IMR-90 (cell line): Measurements from ENCODE around the gene CDC42BPA. TPM values are rescaled to one million over a fixed set of nuclear protein-coding genes. Genes with fewer than 3 reads are reported as not detected.

Source experiments
- ATAC-seq: fragments of 200-7000 bp; cut with Tn5 transposase; 2 replicates; pipeline ENCODE4 v1.9.1; 2020; ENCODE audit warnings: low read depth, mild to moderate bottlenecking, moderate library complexity
- BruUV-seq: library from RNA; stranded (reverse); fragments of 400-500 nt; replicated peaks from 2 replicates; lab custom pipeline; 2021; lab: Mats Ljungman, UMichigan
- CTCF ChIA-PET: fragments of 300-600 bp; formaldehyde crosslinking; extraction: SDS; loops from one replicate; lab custom pipeline; 2021; ENCODE audit warnings: antibody characterized with exemption; lab: Yijun Ruan, JAX
- POLR2A ChIA-PET: fragments of 300-600 bp; sonication (Branson Sonifier 250); formaldehyde crosslinking; loops from one replicate; lab custom pipeline; 2022; ENCODE audit warnings: antibody characterized with exemption; ENCODE audit not compliant: unreplicated experiment; lab: Charles Lee
- DNase-seq: peaks from one replicate; pipeline ENCODE4 v3.0.0; 2013
- H2AFZ ChIP-seq: replicated peaks from 2 replicates; pipeline ENCODE3; 2013; ENCODE audit warnings: low read length, mild to moderate bottlenecking; ENCODE audit not compliant: poor library complexity
- H2AK5ac ChIP-seq: 2 replicates; pipeline ENCODE4 v1.6.1; 2013; ENCODE audit warnings: low read depth, low read length, inconsistent platforms
- H2AK9ac ChIP-seq: replicated peaks from 2 replicates; pipeline ENCODE3; 2013; ENCODE audit warnings: mild to moderate bottlenecking, low read depth, low read length, moderate library complexity; ENCODE audit not compliant: poor library complexity
- H2BK120ac ChIP-seq: 2 replicates; pipeline ENCODE4 v1.6.1; 2013; ENCODE audit warnings: low read depth, low read length, inconsistent platforms
- H2BK15ac ChIP-seq: 3 replicates; pipeline ENCODE4 v1.6.1; 2013; ENCODE audit warnings: low read depth, low read length, inconsistent platforms
- H2BK20ac ChIP-seq: 2 replicates; pipeline ENCODE4 v1.6.1; 2013; ENCODE audit warnings: low read depth, mild to moderate bottlenecking, inconsistent platforms, low read length, moderate library complexity
- H2BK5ac ChIP-seq: 2 replicates; pipeline ENCODE4 v1.6.1; 2013; ENCODE audit warnings: mild to moderate bottlenecking, low read depth, low read length, inconsistent platforms; ENCODE audit not compliant: poor library complexity, severe bottlenecking
- H3K14ac ChIP-seq: replicated peaks from 2 replicates; pipeline ENCODE4 v1.6.1; 2013; ENCODE audit warnings: low read depth, low read length, inconsistent platforms
- H3K18ac ChIP-seq: 2 replicates; pipeline ENCODE4 v1.6.1; 2013; ENCODE audit warnings: low read depth, low read length, control low read depth
- H3K23ac ChIP-seq: 2 replicates; pipeline ENCODE4 v1.6.1; 2013; ENCODE audit warnings: low read depth, low read length, inconsistent platforms
- H3K27ac ChIP-seq: 2 replicates; pipeline ENCODE4 v1.5.1; 2013; ENCODE audit warnings: mild to moderate bottlenecking, control low read depth, low read length; ENCODE audit not compliant: insufficient read depth
- H3K27me3 ChIP-seq: 2 replicates; pipeline ENCODE4 v1.6.1; 2013; ENCODE audit warnings: low read length; ENCODE audit not compliant: control insufficient read depth, insufficient read depth
- H3K36me3 ChIP-seq: 2 replicates; pipeline ENCODE4 v1.6.1; 2013; ENCODE audit warnings: low read length, mixed read lengths; ENCODE audit not compliant: control insufficient read depth, insufficient read depth
- H3K4ac ChIP-seq: 2 replicates; pipeline ENCODE4 v1.6.1; 2013; ENCODE audit warnings: low read depth, low read length, inconsistent platforms
- H3K4me1 ChIP-seq: 2 replicates; pipeline ENCODE4 v1.6.1; 2013; ENCODE audit warnings: low read length, mixed read lengths; ENCODE audit not compliant: control insufficient read depth, insufficient read depth
- H3K4me2 ChIP-seq: 2 replicates; pipeline ENCODE4 v1.6.1; 2013; ENCODE audit warnings: low read depth, mild to moderate bottlenecking, control low read depth, low read length, moderate library complexity
- H3K4me3 ChIP-seq: 2 replicates; pipeline ENCODE4 v1.5.1; 2013; ENCODE audit warnings: low read depth, mild to moderate bottlenecking, control low read depth, low read length, moderate library complexity; ENCODE audit not compliant: insufficient read depth
- H3K56ac ChIP-seq: 2 replicates; pipeline ENCODE4 v1.6.1; 2013; ENCODE audit warnings: low read length, inconsistent platforms; ENCODE audit not compliant: insufficient read depth; ENCODE audit errors: extremely low read depth
- H3K79me1 ChIP-seq, 2 experiments: 2 replicates each; pipeline ENCODE4 v1.6.1; 2013; ENCODE audit warnings: low read length in 2 of 2, inconsistent platforms in 1 of 2, low read depth in 1 of 2
- H3K9ac ChIP-seq: 2 replicates; pipeline ENCODE4 v1.6.1; 2013; ENCODE audit warnings: low read depth, low read length, control low read depth
- H3K9me1 ChIP-seq: 2 replicates; pipeline ENCODE4 v1.6.1; 2013; ENCODE audit warnings: low read length, inconsistent platforms; ENCODE audit not compliant: insufficient read depth
- H3K9me3 ChIP-seq: 2 replicates; pipeline ENCODE4 v1.6.1; 2013; ENCODE audit warnings: low read length; ENCODE audit not compliant: control insufficient read depth, insufficient read depth
- H4K20me1 ChIP-seq: 2 replicates; pipeline ENCODE4 v1.6.1; 2013; ENCODE audit warnings: low read length, inconsistent platforms; ENCODE audit not compliant: insufficient read depth
- H4K5ac ChIP-seq: 2 replicates; pipeline ENCODE4 v1.6.1; 2013; ENCODE audit warnings: mild to moderate bottlenecking, low read depth, low read length, control low read depth
- H4K8ac ChIP-seq, 2 experiments: 2 replicates each; pipeline ENCODE4 v1.6.1; 2013; ENCODE audit warnings: low read depth in 2 of 2, low read length in 2 of 2, control low read depth in 1 of 2, inconsistent platforms in 1 of 2
- H4K91ac ChIP-seq: 2 replicates; pipeline ENCODE4 v1.6.1; 2013; ENCODE audit warnings: low read depth, low read length, inconsistent platforms; ENCODE audit not compliant: insufficient read depth
- BHLHE40 ChIP-seq: fragments of 150-350 bp; IDR thresholded peaks from 2 replicates; pipeline ENCODE4 v1.6.1; 2016; ENCODE audit warnings: mild to moderate bottlenecking, low read depth, low read length
- CHD1 ChIP-seq: IDR thresholded peaks from 2 replicates; pipeline ENCODE4 v1.6.1; 2012; ENCODE audit warnings: low read depth, low read length, improper control_type of control experiment
- MXI1 ChIP-seq: IDR thresholded peaks from 2 replicates; pipeline ENCODE4 v1.6.1; 2012; ENCODE audit warnings: low read depth, mild to moderate bottlenecking, low read length, moderate library complexity, borderline replicate concordance
- RCOR1 ChIP-seq: IDR thresholded peaks from 2 replicates; pipeline ENCODE4 v1.6.1; 2012; ENCODE audit warnings: mild to moderate bottlenecking, low read length, improper control_type of control experiment; ENCODE audit not compliant: insufficient replicate concordance
- WGBS, 2 experiments: methylation state at CpG; one replicate each; pipeline versions ENCODE4 v1.1.5 to v1.1.7; 2013; ENCODE audit warnings: missing lambda C conversion rate in 2 of 2; ENCODE audit not compliant: insufficient read length in 1 of 2; ENCODE audit errors: extremely low coverage in 2 of 2; 5-methylcytosine and 5-hydroxymethylcytosine counted together
- dilution Hi-C: fragments of 300-500 bp; cut with HindIII; formaldehyde crosslinking; loops from one replicate; pipeline ENCODE4 v1.14.3; 2018; ENCODE audit warnings: low sequenced_read_pairs; ENCODE audit not compliant: unreplicated experiment
- in situ Hi-C: fragments of 300-500 bp; cut with MboI; formaldehyde crosslinking; loops from 3 replicates; pipeline ENCODE4 v1.14.3; 2019; ENCODE audit warnings: low sequenced_read_pairs, inconsistent platforms, mixed read lengths
- intact Hi-C: fragments of 100-400 bp; cut with micrococcal nuclease; formaldehyde crosslinking; loops from 2 replicates; pipeline ENCODE4 v1.10.0; 2022
- polyA plus RNA-seq, 3 experiments: library from polyadenylated mRNA; depleted of rRNA; stranded (reverse); fragments of >200 nt; gene quantifications; 2 replicates each; pipeline ENCODE4 v1.2.3, GENCODE V29; 2012; ENCODE audit warnings: low replicate concordance in 1 of 3
- total RNA-seq: library from RNA; depleted of rRNA; stranded (reverse); fragments of >200 nt; gene quantifications from 2 replicates; pipeline ENCODE4 v1.2.3, GENCODE V29; 2012

The CDC42BPA gene
- total and polyA plus RNA-seq, 2 of the 4 experiments (the other 2 are of a cell fraction) = 9.4 to 27.8 TPM

DNA sequence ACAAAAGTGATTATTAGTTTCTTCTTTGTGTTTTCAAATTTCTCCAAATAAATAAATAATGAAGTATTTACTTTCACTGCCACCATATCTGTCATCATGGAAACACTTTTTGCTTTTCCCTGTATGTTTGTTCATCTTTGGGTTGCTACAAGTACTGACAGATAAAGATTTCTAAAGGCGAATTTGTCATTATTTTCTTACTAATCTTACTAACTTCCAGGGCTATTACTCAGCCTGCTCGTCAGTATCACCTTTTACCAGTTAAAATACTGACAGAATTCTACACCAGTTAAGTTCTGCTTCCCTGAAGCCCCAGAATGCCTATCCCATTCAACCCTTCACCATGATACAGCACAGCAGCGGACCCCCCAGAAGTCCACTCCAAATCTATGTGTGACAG, 106.1 kb downstream of the CDC42BPA start:
- Histone ChIP-seq H3K36me3 (0 out of 2 replicates have a peak, but pooled peaks cover 1% of the 10 kb centered on the region), H2AK5ac (no peak overlapping the region), H4K8ac (no peak overlapping the region), H2BK120ac (no peak overlapping the region), H2BK20ac (no peak overlapping the region), H3K9me1 (peaks cover 2% of the 10 kb centered on the region; the same call in 1 of the 2 replicates), H2BK15ac (no peak overlapping the region), H3K23ac (no peak overlapping the region), H3K4me2 (no peak overlapping the region), H3K27ac (no peak overlapping the region), H4K91ac (no peak overlapping the region), H3K14ac (no peak overlapping the region), H3K9me3 (no peaks in the 10 kb centered on the region), H4K20me1 (no peaks in the 10 kb centered on the region; the same call in 1 of the 2 replicates), H3K18ac (no peak overlapping the region), H3K79me1 (peaks cover 3 to 15% of the 10 kb centered on the region in 2 experiments; a peak in 3 of 4 replicates), H3K9ac (no peak overlapping the region), H3K4me1 (no peaks in the 10 kb centered on the region), H2AK9ac (no peak overlapping the region), H4K5ac (no peak overlapping the region), H3K4ac (no peak overlapping the region), H3K56ac (no peak overlapping the region), H2AFZ (no peak overlapping the region), H3K4me3 (no peak overlapping the region), H2BK5ac (no peak overlapping the region), H3K27me3 (no peaks in the 10 kb centered on the region)
- TF ChIP-seq BHLHE40 (no peak), MXI1 (no peak), CHD1 (no peak), RCOR1 (no peak)
- intact Hi-C loops = loop anchor here (5.0 kb wide), 1 partner anchor 40 kb away; no protein-coding TSS in a partner anchor
- ChIA-PET CTCF (no interaction called here), POLR2A (no interaction called here)
- ATAC-seq (no peak), DNase-seq (no peak)
- in situ Hi-C loops = no loop called here
- no TSS peak for BruUV-seq
- 73% methylated on average over 2 of the region's 3 CpGs; no CpG with 5 or more reads in 1 of the 2 experiments for WGBS, 2 experiments
- dilution Hi-C loops = no loop called here
